WERI-Rb-1 (cell line): ENCODE results near the gene SLFN5.

Source experiments
- DNase-seq: peaks from one replicate; pipeline ENCODE4 v3.0.0-alpha.2; 2020
- H3K27ac ChIP-seq: fragments of 250-450 bp; sonication (Bioruptor Pico); 2 replicates; pipeline ENCODE4 v1.5.1; 2020; ENCODE audit warnings: mild to moderate bottlenecking, moderate library complexity
- H3K27me3 ChIP-seq: fragments of 250-450 bp; sonication (Bioruptor Pico); 2 replicates; pipeline ENCODE4 v1.5.1; 2021; ENCODE audit warnings: mild to moderate bottlenecking, low read depth, moderate library complexity; ENCODE audit not compliant: insufficient read depth, severe bottlenecking
- H3K36me3 ChIP-seq: fragments of 250-450 bp; sonication (Bioruptor Pico); 2 replicates; pipeline ENCODE4 v1.5.1; 2020; ENCODE audit warnings: mild to moderate bottlenecking, moderate library complexity
- H3K4me3 ChIP-seq: 2 replicates; pipeline ENCODE4 v1.5.1; 2011; ENCODE audit warnings: low read depth, mild to moderate bottlenecking, control low read depth, low read length
- H3K9me3 ChIP-seq: fragments of 250-450 bp; sonication (Bioruptor Pico); 2 replicates; pipeline ENCODE4 v1.5.1; 2021; ENCODE audit warnings: mild to moderate bottlenecking, moderate library complexity; ENCODE audit not compliant: severe bottlenecking
- TF ChIP-seq, protein P1 (sequence below): IDR thresholded peaks from 2 replicates; pipeline ENCODE4 v1.5.1; 2011; ENCODE audit warnings: low read depth, mild to moderate bottlenecking, control low read depth, inconsistent platforms, low read length

The SLFN5 gene

GRCh38 chr17:35315971-35316370, 73.1 kb downstream of the SLFN5 start:
- no peak for DNase-seq
- no peak overlapping the region for H3K4me3 ChIP-seq
- TF ChIP-seq, protein P1, sequence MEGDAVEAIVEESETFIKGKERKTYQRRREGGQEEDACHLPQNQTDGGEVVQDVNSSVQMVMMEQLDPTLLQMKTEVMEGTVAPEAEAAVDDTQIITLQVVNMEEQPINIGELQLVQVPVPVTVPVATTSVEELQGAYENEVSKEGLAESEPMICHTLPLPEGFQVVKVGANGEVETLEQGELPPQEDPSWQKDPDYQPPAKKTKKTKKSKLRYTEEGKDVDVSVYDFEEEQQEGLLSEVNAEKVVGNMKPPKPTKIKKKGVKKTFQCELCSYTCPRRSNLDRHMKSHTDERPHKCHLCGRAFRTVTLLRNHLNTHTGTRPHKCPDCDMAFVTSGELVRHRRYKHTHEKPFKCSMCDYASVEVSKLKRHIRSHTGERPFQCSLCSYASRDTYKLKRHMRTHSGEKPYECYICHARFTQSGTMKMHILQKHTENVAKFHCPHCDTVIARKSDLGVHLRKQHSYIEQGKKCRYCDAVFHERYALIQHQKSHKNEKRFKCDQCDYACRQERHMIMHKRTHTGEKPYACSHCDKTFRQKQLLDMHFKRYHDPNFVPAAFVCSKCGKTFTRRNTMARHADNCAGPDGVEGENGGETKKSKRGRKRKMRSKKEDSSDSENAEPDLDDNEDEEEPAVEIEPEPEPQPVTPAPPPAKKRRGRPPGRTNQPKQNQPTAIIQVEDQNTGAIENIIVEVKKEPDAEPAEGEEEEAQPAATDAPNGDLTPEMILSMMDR, result no peak
- no peak overlapping the region for H3K27ac ChIP-seq
- H3K9me3 ChIP-seq, result no peaks in the 10 kb centered on the region
- no peaks in the 10 kb centered on the region for H3K36me3 ChIP-seq
- peaks cover 45% of the 10 kb centered on the region for H3K27me3 ChIP-seq

DNA sequence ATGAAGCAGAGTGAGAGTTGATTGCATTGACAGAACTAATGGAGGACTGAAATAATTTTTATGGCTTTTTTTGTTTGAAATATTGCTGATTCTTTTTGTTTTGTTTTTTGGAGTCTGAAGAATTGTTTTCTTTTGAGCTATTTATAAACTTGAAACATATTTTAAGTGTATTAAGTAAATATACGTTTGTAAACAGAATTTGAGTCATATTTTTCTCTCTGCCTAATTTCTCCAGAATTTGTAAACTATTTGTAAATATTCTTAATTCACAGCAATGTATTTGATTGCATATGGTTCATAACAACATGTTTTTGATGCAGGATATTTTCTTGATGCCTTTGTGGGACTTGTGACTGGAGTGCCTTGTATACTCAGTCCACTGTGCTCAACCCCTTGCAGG, 79.9 kb downstream of the SLFN5 start:
- Histone ChIP-seq H3K9me3 (peaks cover 7% of the 10 kb centered on the region), H3K36me3 (no peaks in the 10 kb centered on the region), H3K27ac (no peak overlapping the region), H3K27me3 (peaks cover 51% of the 10 kb centered on the region), H3K4me3 (no peak overlapping the region)
- TF ChIP-seq, protein P1, result no peak
- DNase-seq, result no peak
